SU-DHL-6 (cell line): ENCODE results near the gene VSX2.

Source experiments
- H2AFZ ChIP-seq: fragments of 200-600 bp; sonication (generic); 2 replicates; pipeline ENCODE4 v1.6.1; 2014; ENCODE audit warnings: low read depth, mild to moderate bottlenecking, moderate library complexity, mixed read lengths, antibody characterized with exemption, low read length; ENCODE audit not compliant: severe bottlenecking
- H3F3A ChIP-seq: fragments of 200-600 bp; shearing (Covaris generic); 2 replicates; pipeline ENCODE4 v1.6.0; 2016; ENCODE audit warnings: antibody characterized with exemption, mild to moderate bottlenecking; ENCODE audit not compliant: insufficient read depth
- H3K27ac ChIP-seq: fragments of 200-600 bp; sonication (generic); 2 replicates; pipeline ENCODE4 v1.5.1; 2016; ENCODE audit warnings: low read depth, mild to moderate bottlenecking, low read length, moderate library complexity, mixed read lengths
- H3K27me3 ChIP-seq: fragments of 200-600 bp; sonication (generic), shearing (Covaris generic); 2 replicates; pipeline ENCODE4 v1.6.0; 2014; ENCODE audit warnings: mild to moderate bottlenecking, low read length
- H3K36me3 ChIP-seq: fragments of 200-600 bp; sonication (generic); 2 replicates; pipeline ENCODE4 v1.6.1; 2014; ENCODE audit warnings: mild to moderate bottlenecking, low read length, mixed read lengths
- H3K4me2 ChIP-seq: fragments of 300-600, 200-600 bp; shearing (Covaris generic), sonication (generic); 2 replicates; pipeline ENCODE4 v1.6.0; 2014; ENCODE audit warnings: low read length, low read depth, mild to moderate bottlenecking; ENCODE audit not compliant: poor library complexity, severe bottlenecking
- H3K4me3 ChIP-seq: fragments of 200-600 bp; sonication (generic); 2 replicates; pipeline ENCODE4 v1.5.1; 2014; ENCODE audit warnings: antibody characterized with exemption, low read length, mild to moderate bottlenecking, mixed read lengths; ENCODE audit not compliant: insufficient read depth, poor library complexity, severe bottlenecking
- H3K79me2 ChIP-seq: fragments of 200-600 bp; sonication (generic); 2 replicates; pipeline ENCODE4 v1.6.1; 2014; ENCODE audit warnings: mild to moderate bottlenecking, low read length, moderate library complexity; ENCODE audit not compliant: insufficient read depth
- H3K9ac ChIP-seq: fragments of 200-600 bp; sonication (generic); 2 replicates; pipeline ENCODE4 v1.7.0; 2014; ENCODE audit warnings: mild to moderate bottlenecking, low read length
- H3K9me2 ChIP-seq: fragments of 200-600 bp; sonication (generic); replicated peaks from 2 replicates; pipeline ENCODE4 v1.6.1; 2014; ENCODE audit warnings: low read length; ENCODE audit not compliant: insufficient read depth
- H3K9me3 ChIP-seq: fragments of 200-600 bp; sonication (generic); 2 replicates; pipeline ENCODE4 v1.6.1; 2014; ENCODE audit warnings: low read length, mixed read lengths; ENCODE audit not compliant: insufficient read depth
- H4K20me1 ChIP-seq: fragments of 200-600 bp; sonication (generic); 2 replicates; pipeline ENCODE4 v1.6.1; 2014; ENCODE audit warnings: low read depth, mild to moderate bottlenecking, antibody characterized with exemption, low read length, moderate library complexity, mixed read lengths
- CTCF ChIP-seq: fragments of 200-600 bp; sonication (generic); IDR thresholded peaks from one replicate; pipeline ENCODE4 v1.5.1; 2017; ENCODE audit warnings: antibody characterized with exemption, mild to moderate bottlenecking, low read length, moderate library complexity; ENCODE audit not compliant: insufficient read depth, poor library complexity, severe bottlenecking
- EZH2phosphoT487 ChIP-seq: fragments of 200-600 bp; sonication (generic), shearing (Covaris generic); conservative IDR thresholded peaks from 2 replicates; pipeline ENCODE4 v1.6.1; 2018; ENCODE audit warnings: mild to moderate bottlenecking, antibody characterized with exemption, low read length, moderate library complexity, mixed read lengths

The VSX2 gene

GRCh38 chr14:74309125-74310022 is 70.1 kb downstream of the VSX2 start:
- Histone ChIP-seq H3K79me2 (no peaks in the 10 kb centered on the region), H2AFZ (no peak overlapping the region), H3K9me3 (no peaks in the 10 kb centered on the region), H3K9me2 (no peaks in the 10 kb centered on the region), H3K27me3 (no peaks in the 10 kb centered on the region), H3K9ac (no peak overlapping the region), H3K36me3 (no peaks in the 10 kb centered on the region), H3K4me2 (no peak overlapping the region), H3F3A (no peaks in the 10 kb centered on the region), H3K4me3 (no peak overlapping the region), H4K20me1 (no peaks in the 10 kb centered on the region), H3K27ac (no peak overlapping the region)
- TF ChIP-seq EZH2phosphoT487 (no peak), CTCF (no peak)

- no peaks in the 10 kb centered on the region for H4K20me1 ChIP-seq
- H3K9me2 ChIP-seq = no peaks in the 10 kb centered on the region
- H3K27me3 ChIP-seq = no peaks in the 10 kb centered on the region
- H3K36me3 ChIP-seq = no peaks in the 10 kb centered on the region
- no peaks in the 10 kb centered on the region for H3K79me2 ChIP-seq
- no peak overlapping the region for H3K4me3 ChIP-seq
- H3K27ac ChIP-seq = no peak overlapping the region
- no peaks in the 10 kb centered on the region for H3F3A ChIP-seq
- TF ChIP-seq CTCF = no peak
- no peak for TF ChIP-seq EZH2phosphoT487
- no peak overlapping the region for H3K4me2 ChIP-seq
- no peak overlapping the region for H3K9ac ChIP-seq
- no peak overlapping the region for H2AFZ ChIP-seq
- H3K9me3 ChIP-seq = no peaks in the 10 kb centered on the region
These were observed 72.9 kb downstream of the VSX2 start for GRCh38 chr14:74312161-74312560.
